GM19023 (cell line): ENCODE results near the gene NHLRC4.

Experiments used
- ATAC-seq: cut with Tn5 transposase; IDR thresholded peaks from one replicate; pipeline ENCODE4 v1.9.1; 2021; ENCODE audit warnings: mild to moderate bottlenecking, moderate library complexity; ENCODE audit not compliant: unreplicated experiment

NHLRC4 gene

DNA sequence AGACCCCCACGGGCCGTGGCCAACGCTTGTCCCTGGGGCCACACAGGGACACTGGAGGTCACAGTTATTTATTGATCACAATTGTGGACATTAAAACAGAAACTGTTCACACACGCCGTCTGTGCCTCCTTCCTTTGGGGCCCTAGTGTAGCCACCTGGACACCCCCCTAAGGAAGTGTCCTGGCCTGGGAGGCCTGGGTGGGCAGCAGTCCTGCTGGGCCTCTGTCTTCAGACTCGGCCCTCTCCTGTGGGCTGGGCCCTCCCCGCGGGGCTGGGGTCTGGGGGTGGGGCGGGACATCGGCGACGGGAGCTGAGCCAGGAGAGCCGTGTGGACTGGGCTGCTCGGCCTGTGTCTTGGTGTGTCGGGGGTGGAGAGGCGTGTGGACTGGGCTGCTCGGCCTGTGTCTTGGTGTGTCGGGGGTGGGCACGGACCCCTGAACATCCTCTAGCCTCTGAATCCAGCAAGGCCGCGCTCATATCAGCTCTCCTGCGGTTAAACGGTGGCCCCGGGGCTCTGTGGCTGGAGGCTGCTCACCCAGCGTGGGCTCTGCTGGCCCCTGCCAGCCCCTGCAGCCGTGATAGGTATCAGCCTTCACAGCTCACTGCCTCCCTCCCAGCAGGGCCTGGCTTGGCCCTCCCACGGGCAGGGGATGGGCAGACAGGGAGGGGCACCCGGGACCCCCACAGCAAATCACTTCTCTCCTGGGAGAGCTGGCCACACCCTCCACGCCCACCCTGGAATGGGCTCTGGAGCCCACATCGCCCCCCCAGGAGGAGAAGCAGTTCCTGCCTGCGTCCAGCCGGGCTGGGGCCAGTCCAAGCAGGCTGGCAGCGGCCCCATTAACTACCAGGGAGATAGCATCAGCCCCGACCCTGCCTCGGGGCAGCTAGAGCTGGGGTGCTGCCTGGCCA lies 1.1 kb upstream of the NHLRC4 start:
- ATAC-seq: no peak

DNA sequence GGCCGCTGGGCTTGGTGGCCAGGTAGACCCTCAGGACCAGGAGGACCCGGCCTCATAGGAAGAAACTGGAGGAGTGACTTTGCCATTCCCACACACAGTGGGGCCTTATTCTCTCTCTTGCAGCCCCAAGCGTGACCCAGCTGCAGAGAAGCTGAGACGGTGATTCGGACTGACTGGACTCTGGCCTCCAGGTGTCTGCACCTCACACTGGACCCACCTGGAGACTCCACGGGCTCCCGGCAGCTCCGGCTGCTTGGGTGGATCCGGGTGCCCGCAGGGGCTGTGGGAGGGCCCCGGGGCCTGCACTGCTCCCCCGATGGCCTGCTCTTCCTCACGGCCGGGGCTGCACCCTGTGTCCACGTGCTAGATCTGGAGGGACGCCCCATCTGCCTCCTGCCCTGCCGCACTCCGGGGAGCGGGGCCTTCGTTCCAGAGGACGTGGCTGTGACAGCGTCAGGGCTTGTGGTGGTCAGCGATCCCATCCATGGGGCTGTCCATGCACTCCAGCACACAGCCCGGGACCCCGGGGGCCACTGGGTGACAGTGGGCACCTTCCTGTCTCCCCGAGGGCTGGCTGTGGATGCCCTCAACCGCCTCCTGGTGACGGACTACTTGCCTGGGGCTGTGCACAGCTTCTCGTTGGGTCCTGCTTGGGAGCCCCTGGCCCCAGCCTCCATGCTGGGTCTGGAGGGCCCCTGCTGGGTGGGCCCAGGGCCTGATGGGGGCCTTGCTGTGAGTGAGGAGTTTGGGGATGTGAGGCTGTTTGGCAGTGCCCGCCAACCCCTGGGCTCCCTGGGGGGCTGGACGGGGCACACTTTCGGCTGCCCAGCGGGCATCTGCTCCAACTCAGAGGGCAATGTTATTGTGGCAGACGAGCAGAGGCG lies 810 bp downstream of the NHLRC4 start:
- ATAC-seq: no peak

DNA sequence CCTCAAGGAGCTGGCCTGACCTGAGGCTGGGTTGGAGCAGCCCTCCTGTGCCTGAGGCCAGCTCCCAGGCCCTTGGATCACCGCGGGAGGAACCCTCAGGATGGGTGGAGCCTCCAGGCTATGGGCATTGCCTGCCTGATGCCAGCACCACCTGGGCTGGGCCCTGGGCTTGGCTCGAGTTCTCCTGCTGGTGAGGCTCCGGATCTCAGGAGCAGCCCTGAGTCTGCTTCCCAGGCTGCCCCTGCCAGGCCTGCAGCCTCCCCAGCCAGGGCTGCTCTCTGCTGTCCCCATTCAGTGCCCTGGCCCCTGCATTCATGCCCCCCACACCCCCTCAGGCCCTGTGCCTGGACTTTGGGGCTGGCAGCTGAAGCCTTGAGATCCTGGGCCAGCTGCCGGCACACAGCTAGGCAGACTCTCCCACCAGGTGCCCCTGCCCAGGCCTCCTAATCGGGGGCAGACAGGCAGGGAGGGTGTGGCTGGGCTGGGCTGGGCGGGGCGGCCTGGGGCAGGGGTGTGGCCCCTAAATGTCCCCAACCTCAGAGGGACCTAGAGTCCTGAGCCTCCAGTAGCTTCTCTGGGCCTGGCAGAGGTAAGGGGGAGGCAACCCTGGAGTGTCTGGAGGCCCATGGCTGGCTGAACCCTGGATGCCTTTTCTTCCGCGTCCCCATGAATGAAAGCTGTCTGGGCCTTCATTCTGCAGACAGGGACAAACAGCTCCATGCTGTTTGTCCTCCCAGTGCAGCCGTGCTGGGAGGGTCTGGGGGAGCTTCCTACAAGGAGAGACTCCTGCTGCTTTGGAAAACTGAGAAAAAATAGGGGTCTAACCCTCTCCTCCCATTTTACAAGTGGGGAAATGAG lies 1.8 kb downstream of the NHLRC4 start:
- ATAC-seq: no peak

DNA sequence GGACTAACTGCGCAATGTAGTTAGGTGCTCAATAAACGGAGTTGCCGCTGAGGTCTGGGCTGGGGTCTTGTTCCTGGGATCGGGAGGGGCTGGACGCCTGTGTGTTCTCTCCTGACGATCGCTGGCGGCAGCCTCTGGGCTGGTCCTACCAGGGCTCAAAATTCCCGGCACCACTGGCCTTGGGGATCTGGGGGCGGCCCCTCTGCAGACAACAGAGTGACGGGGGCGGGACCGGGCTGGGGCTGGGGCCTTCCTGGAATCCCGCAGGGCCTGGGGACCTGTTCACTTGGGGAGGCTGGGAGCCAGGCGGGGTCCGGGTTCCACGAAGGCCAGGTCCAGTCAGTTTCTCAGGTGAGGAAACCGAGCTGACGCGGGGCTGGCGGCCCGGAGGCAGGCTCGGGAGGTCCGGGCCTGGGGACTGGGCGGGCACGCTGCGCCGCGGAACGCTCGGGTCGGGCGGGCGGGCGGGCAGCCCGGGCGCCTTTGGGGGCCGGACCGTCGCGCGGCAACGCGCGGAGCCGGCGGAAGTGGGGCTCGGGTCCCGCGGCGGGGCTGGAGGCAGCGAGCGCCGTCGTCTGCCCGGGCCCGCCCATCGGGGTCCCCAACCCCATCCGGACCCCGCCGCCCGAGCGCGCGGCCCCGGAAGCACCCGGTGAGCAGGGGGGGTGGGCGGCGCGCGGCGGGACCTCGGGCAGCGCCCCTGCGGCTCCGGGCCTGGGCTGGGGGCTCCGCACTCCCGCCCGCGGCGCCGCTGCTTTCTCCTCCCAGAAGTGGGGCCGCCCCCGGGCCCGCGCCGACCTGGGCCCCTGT lies 2.8 kb downstream of the NHLRC4 start, which contains the start of gene PIGQ:
PIGQ (plus strand) TSS at position 524 of the 810 bp plus-strand sequence. CDS start 4,107 bp downstream, outside the sequence.
- peak; percentile 48 for ATAC-seq

DNA sequence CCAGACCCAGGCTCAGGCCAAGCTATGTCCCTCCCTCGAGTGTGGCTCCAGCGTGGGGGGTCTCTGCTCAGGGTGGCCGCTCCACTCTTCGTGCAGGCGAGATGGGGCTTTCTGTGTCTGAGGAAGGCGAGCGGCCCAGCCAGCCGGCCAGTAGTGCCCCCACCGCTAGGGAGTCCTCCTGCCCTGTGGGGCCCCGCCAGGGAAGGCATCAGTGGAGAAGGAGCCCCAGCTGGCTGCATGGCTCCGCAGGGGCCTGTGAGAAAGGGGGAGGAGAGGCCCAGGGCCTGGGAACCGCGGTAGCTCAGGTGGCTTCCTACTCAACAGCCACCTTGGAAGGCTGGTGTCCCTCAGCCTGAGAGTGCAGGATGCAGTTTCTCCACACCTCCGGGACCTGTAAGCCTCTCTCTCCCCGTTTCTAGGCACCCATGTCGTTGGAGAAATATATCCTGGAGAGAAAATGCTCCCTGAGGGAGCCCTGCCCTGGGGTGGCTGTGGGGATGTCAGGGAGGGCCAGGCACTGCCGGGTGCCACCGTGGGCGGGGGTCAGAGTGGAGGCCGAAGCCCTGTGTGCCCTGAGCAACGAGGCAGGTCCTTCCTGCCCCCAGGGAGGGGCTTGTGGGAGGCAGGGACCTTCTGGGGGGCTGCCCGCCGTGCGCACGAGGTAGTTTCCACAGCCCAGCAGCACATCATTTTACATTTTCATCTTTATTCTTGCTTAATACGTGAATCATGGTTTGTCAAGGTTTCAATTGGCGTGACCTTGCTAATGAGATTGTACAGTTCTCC lies 6.3 kb downstream of the NHLRC4 start:
- no peak for ATAC-seq

DNA sequence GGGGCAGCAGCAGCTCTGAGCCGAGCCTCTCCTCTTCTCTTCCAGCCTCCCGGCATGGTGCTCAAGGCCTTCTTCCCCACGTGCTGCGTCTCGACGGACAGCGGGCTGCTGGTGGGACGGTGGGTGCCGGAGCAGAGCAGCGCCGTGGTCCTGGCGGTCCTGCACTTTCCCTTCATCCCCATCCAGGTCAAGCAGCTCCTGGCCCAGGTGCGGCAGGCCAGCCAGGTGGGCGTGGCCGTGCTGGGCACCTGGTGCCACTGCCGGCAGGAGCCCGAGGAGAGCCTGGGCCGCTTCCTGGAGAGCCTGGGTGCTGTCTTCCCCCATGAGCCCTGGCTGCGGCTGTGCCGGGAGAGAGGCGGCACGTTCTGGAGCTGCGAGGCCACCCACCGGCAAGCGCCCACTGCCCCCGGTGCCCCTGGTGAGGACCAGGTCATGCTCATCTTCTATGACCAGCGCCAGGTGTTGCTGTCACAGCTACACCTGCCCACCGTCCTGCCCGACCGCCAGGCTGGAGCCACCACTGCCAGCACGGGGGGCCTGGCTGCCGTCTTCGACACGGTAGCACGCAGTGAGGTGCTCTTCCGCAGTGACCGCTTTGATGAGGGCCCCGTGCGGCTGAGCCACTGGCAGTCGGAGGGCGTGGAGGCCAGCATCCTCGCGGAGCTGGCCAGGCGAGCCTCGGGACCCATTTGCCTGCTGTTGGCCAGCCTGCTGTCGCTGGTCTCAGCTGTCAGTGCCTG lies 7.4 kb downstream of the NHLRC4 start:
- ATAC-seq: no peak

DNA sequence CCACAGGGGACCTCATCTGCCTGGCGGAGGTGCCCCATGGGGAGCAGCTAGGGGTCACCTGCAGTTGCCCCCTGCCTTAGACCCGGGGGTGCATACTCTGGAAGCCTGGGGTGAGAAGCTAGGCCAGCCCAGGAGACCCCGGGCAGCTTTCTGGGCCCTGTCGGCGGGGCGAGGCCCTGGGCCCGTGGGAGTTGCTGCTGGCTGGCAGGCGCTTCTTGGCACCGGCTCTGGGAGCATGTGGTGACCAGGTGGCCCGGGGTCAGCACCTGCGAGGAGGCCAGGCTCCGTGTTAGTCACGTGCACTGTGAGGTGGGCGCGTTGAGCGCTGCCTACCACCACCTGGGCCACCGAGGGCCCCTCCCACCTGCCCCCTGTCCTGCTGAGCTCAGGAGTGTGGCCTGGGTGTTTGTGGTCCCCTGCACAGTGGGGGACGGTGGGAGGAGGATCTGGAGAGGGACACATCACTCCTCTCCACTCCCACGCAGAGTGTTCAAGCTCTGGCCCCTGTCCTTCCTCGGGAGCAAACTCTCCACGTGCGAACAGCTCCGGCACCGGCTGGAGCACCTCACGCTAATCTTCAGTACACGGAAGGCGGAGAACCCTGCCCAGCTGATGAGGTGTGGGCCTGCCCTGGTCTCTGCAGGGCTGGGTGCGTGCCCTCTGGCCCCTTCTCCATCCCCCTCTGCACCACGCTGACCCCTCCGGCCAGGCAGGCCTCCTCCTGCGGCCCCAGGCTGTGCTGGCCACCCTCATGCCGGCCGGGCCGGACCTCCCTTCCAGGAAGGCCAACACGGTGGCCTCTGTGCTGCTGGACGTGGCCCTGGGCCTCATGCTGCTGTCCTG lies 8.8 kb downstream of the NHLRC4 start:
- no peak for ATAC-seq

DNA sequence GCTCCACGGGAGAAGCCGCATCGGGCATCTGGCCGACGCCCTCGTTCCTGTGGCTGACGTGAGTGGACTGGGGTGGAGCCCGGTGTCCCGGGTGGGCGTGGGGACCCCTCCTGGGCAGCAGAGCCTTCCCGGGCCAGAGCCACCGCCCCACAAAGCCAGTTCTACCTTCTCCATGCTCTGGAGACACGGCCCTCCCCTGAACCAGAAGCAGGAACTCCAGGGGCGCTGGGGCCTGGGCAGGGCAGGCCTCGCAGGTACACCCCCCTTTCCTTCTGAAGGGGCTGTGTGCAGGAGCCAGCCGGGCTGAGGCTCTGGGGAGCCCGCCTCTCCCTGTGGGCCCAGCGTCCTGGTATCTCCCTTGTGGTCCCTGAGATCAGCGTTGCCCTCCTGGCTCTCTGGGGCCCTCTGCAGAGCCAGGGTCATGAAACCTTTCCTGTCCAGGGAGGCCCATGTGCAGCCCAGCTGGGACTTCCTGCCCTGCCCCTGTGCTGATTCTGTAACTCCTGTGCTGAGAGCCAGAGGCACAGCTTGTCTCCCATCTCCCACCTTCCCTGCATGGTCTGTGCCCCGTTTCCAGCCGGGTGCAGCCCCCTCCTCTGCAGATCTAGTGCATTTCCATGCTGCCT lies 9.5 kb downstream of the NHLRC4 start:
- ATAC-seq: no peak

DNA sequence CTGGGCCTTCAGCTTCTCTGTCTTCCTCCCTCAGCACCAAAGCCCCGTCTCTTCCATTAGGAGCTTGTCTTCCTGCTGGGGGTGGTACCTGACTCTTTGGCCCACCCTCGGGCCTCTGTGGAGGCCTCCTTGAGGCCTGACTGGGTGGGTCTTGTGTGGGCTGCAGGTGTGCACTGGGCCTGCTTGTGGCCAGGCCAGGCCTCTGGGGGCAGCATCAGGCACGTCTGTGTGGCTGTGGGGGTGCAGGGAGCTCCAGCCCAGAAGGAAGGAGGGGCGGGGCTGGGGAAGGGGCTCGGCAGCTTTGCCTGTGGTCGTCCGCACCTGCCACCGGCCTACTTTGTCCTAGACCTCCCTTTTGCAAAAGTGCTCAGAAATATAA lies 10.0 kb downstream of the NHLRC4 start:
- ATAC-seq: no peak

DNA sequence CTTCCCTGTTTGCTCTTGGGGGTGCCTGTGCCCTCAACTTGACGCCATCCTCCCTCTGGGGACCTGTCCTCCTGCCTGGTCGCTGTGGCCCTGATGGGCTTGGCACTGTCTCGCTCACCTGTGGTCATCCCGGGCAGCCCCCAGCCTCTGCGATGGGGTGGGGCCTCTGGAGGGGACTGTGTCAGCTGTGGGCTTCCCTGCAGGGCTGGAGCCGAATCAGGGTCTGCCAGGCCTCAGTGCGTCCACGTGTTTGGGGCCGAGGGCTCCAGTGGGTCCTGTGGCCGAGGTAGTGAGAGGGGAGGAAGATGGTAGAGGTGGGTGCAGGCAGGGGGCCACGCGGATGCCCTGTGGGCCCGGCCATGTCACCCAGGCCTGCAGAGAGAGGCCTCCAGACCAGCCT lies 11.0 kb downstream of the NHLRC4 start:
- ATAC-seq: no peak

DNA sequence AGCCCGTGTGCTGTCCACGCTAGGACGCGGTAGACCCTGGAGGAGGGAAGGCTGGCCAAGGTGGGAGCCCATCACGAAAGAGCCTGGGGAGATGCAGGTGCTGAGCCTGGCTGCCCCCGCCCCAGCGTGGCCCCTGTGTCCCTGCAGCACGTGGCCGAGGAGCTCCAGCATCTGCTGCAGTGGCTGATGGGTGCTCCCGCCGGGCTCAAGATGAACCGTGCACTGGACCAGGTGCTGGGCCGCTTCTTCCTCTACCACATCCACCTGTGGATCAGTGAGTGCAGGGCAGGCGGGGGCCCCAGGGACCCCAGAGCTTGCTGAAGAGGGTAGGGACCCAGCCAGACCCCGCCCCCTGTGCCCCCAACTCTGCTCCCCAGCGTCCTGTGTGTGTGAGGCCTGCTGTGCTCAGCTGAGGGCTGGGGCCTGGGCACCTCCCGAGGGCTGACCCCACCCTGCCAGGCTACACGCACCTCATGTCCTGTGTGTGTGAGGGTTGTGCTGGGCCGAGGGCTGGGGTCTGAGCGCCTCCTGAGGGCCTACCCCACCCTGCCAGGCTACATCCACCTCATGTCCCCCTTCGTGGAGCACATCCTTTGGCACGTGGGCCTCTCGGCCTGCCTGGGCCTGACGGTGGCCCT lies 11.5 kb downstream of the NHLRC4 start:
- ATAC-seq: no peak

DNA sequence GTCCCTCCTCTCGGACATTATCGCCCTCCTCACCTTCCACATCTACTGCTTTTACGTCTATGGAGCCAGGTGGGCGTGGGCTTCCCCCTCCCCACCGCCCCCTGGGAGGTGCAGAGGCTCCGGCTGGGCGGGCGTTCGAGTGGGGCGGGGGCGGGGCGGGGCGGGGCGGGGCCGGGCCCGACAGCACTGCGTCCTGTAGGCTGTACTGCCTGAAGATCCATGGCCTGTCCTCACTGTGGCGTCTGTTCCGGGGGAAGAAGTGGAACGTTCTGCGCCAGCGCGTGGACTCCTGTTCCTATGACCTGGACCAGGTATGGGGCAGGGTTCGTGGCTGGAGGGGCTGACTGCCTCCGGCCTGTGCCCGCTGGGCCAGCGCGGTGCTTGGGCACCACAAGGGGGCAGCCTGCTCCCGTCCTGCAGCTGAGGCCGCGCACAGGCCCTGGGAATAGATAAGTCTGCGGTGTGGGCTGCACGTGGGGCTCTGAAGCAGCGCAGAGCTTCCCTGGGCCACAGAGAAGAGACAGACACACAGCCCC lies 12.1 kb downstream of the NHLRC4 start:
- peak; percentile 51 for ATAC-seq

DNA sequence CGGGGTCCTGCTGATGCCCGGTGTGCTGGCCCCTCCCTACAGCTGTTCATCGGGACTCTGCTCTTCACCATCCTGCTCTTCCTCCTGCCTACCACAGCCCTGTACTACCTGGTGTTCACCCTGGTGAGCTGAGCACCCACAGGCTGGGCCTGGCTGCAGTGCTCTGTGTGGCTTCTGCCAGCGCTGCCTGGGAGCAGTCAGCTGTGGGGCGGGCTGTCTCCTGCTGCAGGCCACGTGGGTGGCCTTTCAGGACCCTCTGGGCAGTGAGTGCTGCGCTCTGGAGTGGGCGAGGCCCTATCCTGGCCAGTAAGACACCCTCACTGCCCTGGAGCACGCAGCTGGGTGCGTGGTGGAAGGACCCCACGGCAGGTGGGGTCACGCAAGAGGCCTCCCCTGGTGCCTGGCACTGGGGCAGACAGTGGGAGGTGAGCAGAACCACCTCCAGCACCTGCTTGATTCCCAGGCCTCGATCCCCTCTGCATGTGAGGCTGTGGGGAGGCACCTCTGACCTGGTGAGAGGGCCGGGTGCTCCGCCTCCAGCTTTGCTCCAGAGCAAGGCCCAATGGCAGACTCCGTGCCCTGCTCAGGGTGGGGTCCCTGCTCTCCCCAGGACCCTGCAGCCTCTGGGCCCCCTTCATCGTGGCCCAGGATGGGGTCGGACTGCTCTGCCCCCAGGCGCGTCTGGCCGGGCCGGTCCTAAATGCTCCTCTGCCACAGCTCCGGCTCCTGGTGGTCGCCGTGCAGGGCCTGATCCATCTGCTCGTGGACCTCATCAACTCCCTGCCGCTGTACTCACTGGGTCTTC lies 13.5 kb downstream of the NHLRC4 start:
- no peak for ATAC-seq

DNA sequence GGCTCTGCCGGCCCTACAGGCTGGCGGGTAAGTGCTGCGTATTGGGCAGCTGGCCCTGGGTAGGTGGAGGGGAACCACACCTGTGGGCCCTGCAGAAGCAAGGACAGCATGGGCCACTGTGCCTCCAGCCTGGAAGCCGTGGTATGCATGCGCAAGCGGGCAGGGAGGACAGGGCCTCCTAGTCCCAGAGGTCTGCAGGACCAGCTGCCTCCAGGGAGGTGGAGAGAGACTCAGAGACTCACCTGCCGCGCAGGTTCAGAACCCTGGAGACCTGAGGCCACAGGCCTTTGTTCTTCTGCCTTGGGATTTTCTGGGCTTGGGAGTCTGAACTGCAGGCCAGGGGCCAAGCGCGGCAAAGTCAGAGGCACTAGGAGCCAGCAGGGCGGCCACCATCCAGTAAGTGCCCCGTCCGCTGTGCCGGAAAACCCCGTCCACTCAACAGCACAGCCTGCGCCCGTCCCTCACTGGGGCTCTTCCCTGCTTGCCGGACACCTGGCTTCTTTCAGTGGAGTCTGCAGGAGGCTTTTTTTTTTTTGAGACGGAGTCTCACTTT lies 14.2 kb downstream of the NHLRC4 start:
- ATAC-seq: no peak

DNA sequence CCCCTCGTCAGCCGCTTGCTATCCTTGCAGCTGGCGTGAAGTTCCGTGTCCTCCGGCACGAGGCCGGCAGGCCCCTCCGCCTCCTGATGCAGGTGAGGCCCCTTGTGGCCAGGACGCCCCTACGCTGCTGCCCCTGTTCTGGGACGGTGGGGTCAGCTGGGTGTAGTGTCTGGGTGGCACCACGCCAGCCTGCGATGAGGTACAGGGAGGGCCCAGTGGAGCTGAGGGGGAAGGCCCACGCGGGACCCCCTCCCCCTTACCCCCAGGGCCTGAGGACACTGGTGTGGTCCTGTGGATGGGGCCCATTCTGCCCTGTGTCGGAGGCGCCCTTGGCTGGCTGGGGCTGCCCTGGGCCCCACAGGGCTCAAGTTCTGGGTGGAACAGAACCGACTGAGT lies 15.4 kb downstream of the NHLRC4 start:
- no peak for ATAC-seq
